Neural cell (in vitro differentiated cells): ENCODE results near the gene PLA2G2F. TPM values are rescaled to one million over a fixed set of nuclear protein-coding genes. Genes with fewer than 3 reads are reported as not detected.

Source experiments
- H2AFZ ChIP-seq: fragments of 200-600, 300-800 bp; sonication (generic), shearing (Covaris generic); 2 replicates; pipeline ENCODE4 v1.6.0; 2014; ENCODE audit warnings: low read depth, mild to moderate bottlenecking, antibody characterized with exemption, low read length, moderate library complexity
- H3F3A ChIP-seq: fragments of 200-600 bp; shearing (Covaris generic); 2 replicates; pipeline ENCODE4 v1.6.1; 2016; ENCODE audit warnings: mild to moderate bottlenecking, moderate library complexity, mixed read lengths, antibody characterized with exemption, low read length; ENCODE audit not compliant: insufficient read depth, poor library complexity, severe bottlenecking
- H3K27ac ChIP-seq: fragments of 200-600, 300-800 bp; sonication (generic), shearing (Covaris generic); 2 replicates; pipeline ENCODE4 v1.5.1; 2014; ENCODE audit warnings: mild to moderate bottlenecking, low read length, moderate library complexity
- H3K27me3 ChIP-seq: fragments of 300-800, 200-600 bp; sonication (generic), shearing (Covaris generic); 2 replicates; pipeline ENCODE4 v1.6.0; 2014; ENCODE audit warnings: mild to moderate bottlenecking, low read depth, low read length, moderate library complexity; ENCODE audit not compliant: insufficient read depth
- H3K36me3 ChIP-seq: fragments of 300-800, 200-600 bp; sonication (generic), shearing (Covaris generic); 2 replicates; pipeline ENCODE4 v1.5.1; 2014; ENCODE audit warnings: mild to moderate bottlenecking, antibody characterized with exemption, low read length, moderate library complexity; ENCODE audit not compliant: insufficient read depth
- H3K4me2 ChIP-seq: fragments of 300-800, 200-600 bp; sonication (generic), shearing (Covaris generic); 2 replicates; pipeline ENCODE4 v1.6.0; 2014; ENCODE audit warnings: mild to moderate bottlenecking, low read length
- H3K4me3 ChIP-seq: fragments of 300-800, 200-600 bp; sonication (generic), shearing (Covaris generic); 2 replicates; pipeline ENCODE4 v1.5.1; 2014; ENCODE audit warnings: mild to moderate bottlenecking, low read length, moderate library complexity
- H3K79me2 ChIP-seq: fragments of 200-600 bp; shearing (Covaris generic); replicated peaks from 2 replicates; pipeline ENCODE4 v1.6.0; 2014; ENCODE audit warnings: mild to moderate bottlenecking, low read length, moderate library complexity; ENCODE audit not compliant: insufficient read depth
- H3K9ac ChIP-seq: fragments of 300-800, 200-600 bp; sonication (generic), shearing (Covaris generic); 2 replicates; pipeline ENCODE4 v1.6.1; 2016; ENCODE audit warnings: mild to moderate bottlenecking, low read length, mixed read lengths
- H3K9me2 ChIP-seq: fragments of 200-600 bp; shearing (Covaris generic); 2 replicates; pipeline ENCODE4 v1.6.1; 2016; ENCODE audit warnings: mild to moderate bottlenecking, low read length, mixed read lengths; ENCODE audit not compliant: insufficient read depth
- H3K9me3 ChIP-seq: fragments of 200-600, 300-800 bp; sonication (generic), shearing (Covaris generic); 2 replicates; pipeline ENCODE4 v1.6.1; 2016; ENCODE audit warnings: mild to moderate bottlenecking, mixed run types, low read length, moderate library complexity, mixed read lengths
- H4K20me1 ChIP-seq: fragments of 200-600 bp; shearing (Covaris generic); 2 replicates; pipeline ENCODE4 v1.6.1; 2016; ENCODE audit warnings: mild to moderate bottlenecking, mixed run types; ENCODE audit not compliant: insufficient read depth
- CTCF ChIP-seq: fragments of 450-650 bp; IDR thresholded peaks from 2 replicates; pipeline ENCODE4 v1.5.1; 2014; ENCODE audit warnings: antibody characterized with exemption, mild to moderate bottlenecking, moderate library complexity; ENCODE audit not compliant: poor library complexity, severe bottlenecking
- EP300 ChIP-seq: fragments of 450-650 bp; conservative IDR thresholded peaks from 2 replicates; pipeline ENCODE4 v1.6.1; 2014; ENCODE audit warnings: antibody characterized with exemption, mild to moderate bottlenecking, moderate library complexity; ENCODE audit not compliant: poor library complexity, severe bottlenecking
- EZH2 ChIP-seq: fragments of 200-600, 300-800 bp; shearing (Covaris generic), sonication (generic); IDR thresholded peaks from 2 replicates; pipeline ENCODE4 v1.6.1; 2014; ENCODE audit warnings: antibody characterized with exemption, low read length, borderline replicate concordance, mild to moderate bottlenecking; ENCODE audit not compliant: insufficient read depth, poor library complexity, severe bottlenecking
- MXI1 ChIP-seq: fragments of 450-650 bp; conservative IDR thresholded peaks from 2 replicates; pipeline ENCODE4 v1.6.1; 2014; ENCODE audit warnings: antibody characterized with exemption, mild to moderate bottlenecking; ENCODE audit not compliant: poor library complexity, severe bottlenecking
- POLR2AphosphoS5 ChIP-seq: IDR thresholded peaks from 2 replicates; pipeline ENCODE4 v1.6.1; 2012
- RAD21 ChIP-seq: fragments of 450-650 bp; conservative IDR thresholded peaks from 2 replicates; pipeline ENCODE4 v1.6.1; 2014; ENCODE audit warnings: antibody characterized with exemption, mild to moderate bottlenecking, moderate library complexity
- SMC3 ChIP-seq: fragments of 450-650 bp; conservative IDR thresholded peaks from 2 replicates; pipeline ENCODE4 v1.6.1; 2014; ENCODE audit warnings: antibody characterized with exemption, mild to moderate bottlenecking, moderate library complexity; ENCODE audit not compliant: poor library complexity
- TAF1 ChIP-seq: IDR thresholded peaks from 2 replicates; pipeline ENCODE4 v1.6.1; 2012; ENCODE audit warnings: low read depth
- polyA plus RNA-seq: library from polyadenylated mRNA; depleted of rRNA; stranded (reverse); fragments of >200 nt; gene quantifications from 2 replicates; pipeline ENCODE4 v1.2.3, GENCODE V29; 2014
- TF ChIP-seq, protein P1 (sequence below): IDR thresholded peaks from 2 replicates; pipeline ENCODE4 v1.6.1; 2012; ENCODE audit warnings: borderline replicate concordance

PLA2G2F gene
- polyA plus RNA-seq, 1 donor from 2014 or later: not detected

DNA sequence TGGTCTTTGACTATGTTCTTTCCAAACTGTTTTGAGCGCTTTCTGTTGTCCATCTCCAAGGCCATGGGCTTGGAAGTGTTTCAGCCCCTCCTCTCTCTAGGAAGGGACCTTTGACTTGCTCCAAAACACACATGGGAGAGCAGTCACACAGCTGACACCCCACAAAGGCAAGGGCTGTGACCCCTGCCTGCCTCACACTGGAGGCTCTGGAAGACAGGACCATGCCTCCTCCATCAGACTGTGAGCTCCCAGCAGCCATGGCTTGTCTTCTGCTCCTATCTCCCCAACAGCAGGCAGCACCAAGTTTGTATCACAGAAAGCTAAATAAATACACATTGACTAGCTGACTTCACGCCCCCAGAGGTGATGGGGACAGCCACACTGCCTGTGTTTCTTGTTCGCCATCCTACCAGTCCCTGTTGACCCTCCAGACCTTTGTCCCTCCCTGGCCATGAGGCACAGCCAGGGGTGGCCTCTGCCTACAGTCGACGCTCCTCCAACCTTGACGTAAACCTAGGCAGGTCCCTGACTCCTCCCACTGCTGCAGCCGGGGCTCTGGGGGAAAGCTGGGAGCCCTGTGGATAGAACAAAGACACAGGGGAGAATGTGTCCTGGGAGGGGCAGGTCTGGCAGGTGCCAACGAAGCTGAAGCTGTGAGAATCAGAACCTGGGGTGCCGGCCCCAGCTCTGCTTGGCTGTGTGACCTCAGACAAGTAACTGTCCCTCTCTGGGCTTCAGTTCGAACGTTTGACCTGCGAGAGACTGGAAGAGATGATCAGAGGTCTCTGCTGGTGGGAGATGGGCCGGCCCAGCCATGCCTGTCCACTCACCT lies 4.8 kb downstream of the PLA2G2F start:
- Histone ChIP-seq H3K4me2 (no peak overlapping the region), H3K9ac (no peak overlapping the region), H4K20me1 (no peaks in the 10 kb centered on the region), H3K27me3 (no peaks in the 10 kb centered on the region), H3K27ac (no peak overlapping the region), H3K9me2 (no peaks in the 10 kb centered on the region), H3K4me3 (no peak overlapping the region), H2AFZ (no peak overlapping the region), H3K9me3 (no peaks in the 10 kb centered on the region), H3F3A (no peaks in the 10 kb centered on the region), H3K36me3 (no peaks in the 10 kb centered on the region), H3K79me2 (no peaks in the 10 kb centered on the region)
- no peak for TF ChIP-seq EP300
- no peak for TF ChIP-seq TAF1
- no peak for TF ChIP-seq POLR2AphosphoS5
- TF ChIP-seq SMC3: no peak
- TF ChIP-seq, protein P1, sequence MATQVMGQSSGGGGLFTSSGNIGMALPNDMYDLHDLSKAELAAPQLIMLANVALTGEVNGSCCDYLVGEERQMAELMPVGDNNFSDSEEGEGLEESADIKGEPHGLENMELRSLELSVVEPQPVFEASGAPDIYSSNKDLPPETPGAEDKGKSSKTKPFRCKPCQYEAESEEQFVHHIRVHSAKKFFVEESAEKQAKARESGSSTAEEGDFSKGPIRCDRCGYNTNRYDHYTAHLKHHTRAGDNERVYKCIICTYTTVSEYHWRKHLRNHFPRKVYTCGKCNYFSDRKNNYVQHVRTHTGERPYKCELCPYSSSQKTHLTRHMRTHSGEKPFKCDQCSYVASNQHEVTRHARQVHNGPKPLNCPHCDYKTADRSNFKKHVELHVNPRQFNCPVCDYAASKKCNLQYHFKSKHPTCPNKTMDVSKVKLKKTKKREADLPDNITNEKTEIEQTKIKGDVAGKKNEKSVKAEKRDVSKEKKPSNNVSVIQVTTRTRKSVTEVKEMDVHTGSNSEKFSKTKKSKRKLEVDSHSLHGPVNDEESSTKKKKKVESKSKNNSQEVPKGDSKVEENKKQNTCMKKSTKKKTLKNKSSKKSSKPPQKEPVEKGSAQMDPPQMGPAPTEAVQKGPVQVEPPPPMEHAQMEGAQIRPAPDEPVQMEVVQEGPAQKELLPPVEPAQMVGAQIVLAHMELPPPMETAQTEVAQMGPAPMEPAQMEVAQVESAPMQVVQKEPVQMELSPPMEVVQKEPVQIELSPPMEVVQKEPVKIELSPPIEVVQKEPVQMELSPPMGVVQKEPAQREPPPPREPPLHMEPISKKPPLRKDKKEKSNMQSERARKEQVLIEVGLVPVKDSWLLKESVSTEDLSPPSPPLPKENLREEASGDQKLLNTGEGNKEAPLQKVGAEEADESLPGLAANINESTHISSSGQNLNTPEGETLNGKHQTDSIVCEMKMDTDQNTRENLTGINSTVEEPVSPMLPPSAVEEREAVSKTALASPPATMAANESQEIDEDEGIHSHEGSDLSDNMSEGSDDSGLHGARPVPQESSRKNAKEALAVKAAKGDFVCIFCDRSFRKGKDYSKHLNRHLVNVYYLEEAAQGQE: no peak
- no peak for TF ChIP-seq EZH2
- TF ChIP-seq MXI1: no peak
- no peak for TF ChIP-seq RAD21
- no peak for TF ChIP-seq CTCF

DNA sequence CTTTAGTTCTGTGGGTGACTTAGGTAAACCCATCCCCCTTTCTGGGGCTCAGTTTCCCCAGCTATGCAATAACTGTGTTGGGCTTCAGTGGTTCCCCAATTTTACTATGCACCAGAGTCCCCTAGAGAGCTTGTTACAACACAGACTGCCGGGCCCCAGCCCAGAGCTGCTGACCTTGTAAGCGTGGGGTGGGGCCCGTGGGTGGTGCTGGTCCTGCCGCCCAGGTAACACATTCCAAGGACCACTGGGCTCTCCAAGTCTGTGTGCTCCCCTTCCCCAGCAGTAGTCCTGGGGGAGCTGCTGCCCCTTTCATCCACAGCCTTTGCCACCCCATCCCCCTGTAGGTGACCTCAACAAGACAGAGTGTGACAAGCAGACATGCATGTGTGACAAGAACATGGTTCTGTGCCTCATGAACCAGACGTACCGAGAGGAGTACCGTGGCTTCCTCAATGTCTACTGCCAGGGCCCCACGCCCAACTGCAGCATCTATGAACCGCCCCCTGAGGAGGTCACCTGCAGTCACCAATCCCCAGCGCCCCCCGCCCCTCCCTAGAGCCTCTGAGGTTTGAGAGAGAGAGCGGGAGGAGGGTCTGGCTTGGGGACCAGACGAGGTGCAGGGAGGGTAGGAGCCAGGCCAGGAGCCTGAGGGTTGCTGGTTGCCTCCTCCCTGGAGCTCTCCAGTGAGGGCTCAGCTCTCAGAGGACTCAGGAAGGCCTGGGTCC lies 8.9 kb downstream of the PLA2G2F start:
- no peak overlapping the region for H2AFZ ChIP-seq
- H3K27ac ChIP-seq: no peak overlapping the region
- no peaks in the 10 kb centered on the region for H3K79me2 ChIP-seq
- no peaks in the 10 kb centered on the region for H3F3A ChIP-seq
- H3K9me3 ChIP-seq: no peaks in the 10 kb centered on the region
- H3K36me3 ChIP-seq: no peaks in the 10 kb centered on the region
- no peaks in the 10 kb centered on the region for H3K27me3 ChIP-seq
- no peaks in the 10 kb centered on the region for H4K20me1 ChIP-seq
- H3K9me2 ChIP-seq: no peaks in the 10 kb centered on the region
- no peak overlapping the region for H3K4me2 ChIP-seq
- no peak overlapping the region for H3K4me3 ChIP-seq
- no peak for TF ChIP-seq MXI1
- TF ChIP-seq EZH2: no peak
- no peak for TF ChIP-seq SMC3
- TF ChIP-seq POLR2AphosphoS5: no peak
- no peak for TF ChIP-seq TAF1
- no peak for TF ChIP-seq RAD21
- TF ChIP-seq EP300: no peak
- no peak overlapping the region for H3K9ac ChIP-seq
